Testis (tissue), 3 donors: ENCODE measurements around the gene SUN1. TPM values are rescaled to one million over a fixed set of nuclear protein-coding genes. Genes with fewer than 3 reads are reported as not detected.
"Not testable (repeated sequence)": the region's sequence is repeated elsewhere in the genome, so short reads cannot be mapped to it uniquely, and the experiment has no call there.

Experiments used
- DNase-seq: peaks from one replicate; pipeline ENCODE4 v3.0.0-alpha.2; 2019
- H3K27ac ChIP-seq, 2 donors: fragments of 200-600 bp; sonication (generic); one replicate each; pipeline ENCODE4 v1.5.1; 2019
- H3K27me3 ChIP-seq: fragments of 200-600 bp; sonication (generic); one replicate; pipeline ENCODE4 v1.5.1; 2019
- H3K36me3 ChIP-seq: fragments of 200-600 bp; sonication (generic); one replicate; pipeline ENCODE4 v1.5.1; 2017; ENCODE audit warnings: low read depth; ENCODE audit errors: missing control alignments
- H3K4me1 ChIP-seq: fragments of 200-600 bp; sonication (generic); one replicate; pipeline ENCODE4 v1.5.1; 2019
- H3K4me3 ChIP-seq, 2 donors: fragments of 200-600 bp; sonication (generic); one replicate each; pipeline ENCODE4 v1.5.1; 2017 to 2019
- H3K9me3 ChIP-seq: fragments of 200-600 bp; sonication (generic); one replicate; pipeline ENCODE4 v1.5.1; 2017
- CTCF ChIP-seq, 3 experiments: fragments of 450-650 bp in 2 of 3; fragments of 200-600 bp in 1 of 3; sonication (generic) in 1 of 3; IDR thresholded peaks; one replicate each; pipeline ENCODE4 v1.5.1; 2016 to 2019; ENCODE audit warnings: antibody characterized with exemption in 3 of 3, mild to moderate bottlenecking in 2 of 3, moderate library complexity in 1 of 3
- POLR2A ChIP-seq: fragments of 450-650 bp; IDR thresholded peaks from one replicate; pipeline ENCODE4 v1.6.1; 2017; ENCODE audit warnings: antibody characterized with exemption, mild to moderate bottlenecking, moderate library complexity
- WGBS, 2 donors: methylation state at CpG; one replicate each; pipeline ENCODE4 v1.1.5; 2018; 5-methylcytosine and 5-hydroxymethylcytosine counted together
- intact Hi-C: fragments of 100-400 bp; cut with DNase I; formaldehyde crosslinking; loops from one replicate; pipeline ENCODE4 v1.15.1; 2023; ENCODE audit warnings: low total_unique reads
- polyA plus RNA-seq: library from polyadenylated mRNA; stranded (reverse); fragments of 350-450 nt; fragmentation: Illumina TruSeq; extraction: RNeasy Lipid Tissue Mini Kit (QIAGEN cat#74804); gene quantifications from one replicate; pipeline ENCODE4 v1.2.3, GENCODE V29; 2014; ENCODE audit warnings: low read depth, low replicate concordance; ENCODE audit not compliant: insufficient read depth
- total RNA-seq, 2 donors: library from RNA; depleted of rRNA; stranded (reverse); fragments of >200 nt; gene quantifications; one replicate each; pipeline ENCODE4 v1.2.3, GENCODE V29; 2016

The SUN1 gene
- total and polyA plus RNA-seq, 3 donors from 2014 or later: 167 to 213 (median 173) TPM

GRCh38 chr7:801940-802381, 30.3 kb upstream of the SUN1 start:
- no peaks in the 10 kb centered on the region for H3K27me3 ChIP-seq
- peak overlapping the region in 1 of 2 donors; percentile 53 for H3K27ac ChIP-seq
- intact Hi-C loops: no loop called here
- WGBS, 2 donors: 47 to 68% methylated on average over 17 to 19 of the region's 19 CpGs
- TF ChIP-seq POLR2A: no peak
- no peaks in the 10 kb centered on the region for H3K36me3 ChIP-seq
- H3K4me1 ChIP-seq: peaks cover 4% of the 10 kb centered on the region
- DNase-seq: peak; percentile 42
- H3K9me3 ChIP-seq: no peaks in the 10 kb centered on the region
- no peak overlapping the region for H3K4me3 ChIP-seq

GRCh38 chr7:802500-803242, 29.6 kb upstream of the SUN1 start:
- Histone ChIP-seq H3K27me3 (no peaks in the 10 kb centered on the region), H3K4me1 (peaks cover 4% of the 10 kb centered on the region), H3K36me3 (no peaks in the 10 kb centered on the region), H3K27ac (peak overlapping the region in 1 of 2 donors; percentile 53), H3K9me3 (no peaks in the 10 kb centered on the region), H3K4me3 (no peak overlapping the region)
- 81 to 90% methylated on average over 14 to 18 of the region's 18 CpGs for WGBS, 2 donors
- TF ChIP-seq CTCF (IDR thresholded peaks at IDR 0.05): no peak
- TF ChIP-seq POLR2A: no peak
- no peak for DNase-seq
- intact Hi-C loops: no loop called here

GRCh38 chr7:803243-803635, 29.0 kb upstream of the SUN1 start:
- WGBS, 2 donors: 50 to 54% methylated on average over 10 of the region's 10 CpGs
- TF ChIP-seq POLR2A: no peak
- TF ChIP-seq CTCF (IDR thresholded peaks at IDR 0.05): no peak
- peak overlapping the region in 1 of 2 donors; percentile 53 for H3K27ac ChIP-seq

GRCh38 chr7:803796-804195, 28.5 kb upstream of the SUN1 start:
- H3K36me3 ChIP-seq, H3K27ac ChIP-seq, intact Hi-C loops, H3K27me3 ChIP-seq, H3K4me3 ChIP-seq, DNase-seq, H3K9me3 ChIP-seq, H3K4me1 ChIP-seq: not testable (repeated sequence)
- WGBS, 2 donors: 79 to 99% methylated on average over 4 of the region's 4 CpGs

More at GRCh38 chr7:803243-803635, 29.0 kb upstream of the SUN1 start:
- H3K4me3 ChIP-seq: no peak overlapping the region
- no peaks in the 10 kb centered on the region for H3K36me3 ChIP-seq
- H3K4me1 ChIP-seq: peaks cover 4% of the 10 kb centered on the region
- intact Hi-C loops: no loop called here
- no peak for DNase-seq
- H3K27me3 ChIP-seq: no peaks in the 10 kb centered on the region
- no peaks in the 10 kb centered on the region for H3K9me3 ChIP-seq

- TF ChIP-seq CTCF (IDR thresholded peaks at IDR 0.05) (no peak), POLR2A (no peak)
- intact Hi-C loops: no loop called here
- H3K9me3 ChIP-seq: no peaks in the 10 kb centered on the region
- DNase-seq: peak; percentile 71
- peaks cover 4% of the 10 kb centered on the region for H3K4me1 ChIP-seq
- H3K4me3 ChIP-seq: no peak overlapping the region
- no peaks in the 10 kb centered on the region for H3K36me3 ChIP-seq
- WGBS, 2 donors: 34 to 58% methylated on average over 18 of the region's 18 CpGs
- H3K27ac ChIP-seq: peak overlapping the region; percentile 65 to 89
- H3K27me3 ChIP-seq: no peaks in the 10 kb centered on the region
Measured at GRCh38 chr7:805261-805660, 27.0 kb upstream of the SUN1 start.
